HEK293 (cell line): ENCODE measurements around the gene MYT1.
A peak's percentile ranks its signal among the peaks of the same experiment; 100 is the strongest.

Experiments used
- CTCF ChIA-PET: fragments of 350-600 bp; formaldehyde crosslinking; extraction: SDS; loops from one replicate; lab custom pipeline; 2021; ENCODE audit warnings: antibody characterized with exemption; lab: Yijun Ruan, JAX
- POLR2A ChIA-PET: fragments of 300-600 bp; formaldehyde crosslinking; extraction: SDS; loops from one replicate; lab custom pipeline; 2020; ENCODE audit warnings: antibody characterized with exemption, inconsistent platforms; lab: Yijun Ruan, JAX
- H3K27ac ChIP-seq: fragments of 200-500 bp; sonication (Bioruptor generic); 2 replicates; pipeline ENCODE4 v1.5.1; 2014; ENCODE audit warnings: low read depth, low read length, control low read depth, inconsistent platforms; ENCODE audit errors: extremely low read depth
- H3K36me3 ChIP-seq, 2 experiments: fragments of 200-500 bp in 1 of 2; sonication (Bioruptor generic) in 1 of 2; 1 replicate in 1 of 2; 2 replicates in 1 of 2; pipeline ENCODE4 v1.5.1; 2014 to 2017; ENCODE audit warnings: inconsistent platforms in 2 of 2, low read length in 2 of 2; ENCODE audit not compliant: control insufficient read depth in 2 of 2, insufficient read depth in 1 of 2
- H3K4me1 ChIP-seq: fragments of 200-500 bp; sonication (Bioruptor generic); 2 replicates; pipeline ENCODE4 v1.5.1; 2014; ENCODE audit warnings: mild to moderate bottlenecking, low read length, inconsistent platforms; ENCODE audit not compliant: control insufficient read depth, insufficient read depth
- H3K4me3 ChIP-seq: 2 replicates; pipeline ENCODE4 v1.5.1; 2011; ENCODE audit warnings: low read depth, mild to moderate bottlenecking, control low read depth, low read length, moderate library complexity
- H3K9me3 ChIP-seq: fragments of 200-500 bp; sonication (Bioruptor generic); 2 replicates; pipeline ENCODE4 v1.5.1; 2014; ENCODE audit warnings: low read depth, low read length, inconsistent platforms; ENCODE audit not compliant: control insufficient read depth, insufficient read depth
- AEBP2 ChIP-seq: fragments of 450-650 bp; formaldehyde crosslinking; IDR thresholded peaks from 2 replicates; pipeline ENCODE4 v1.5.1; 2016; ENCODE audit warnings: missing biosample characterization, missing genetic modification characterization, borderline replicate concordance
- GLI2 ChIP-seq: fragments of 450-650 bp; formaldehyde crosslinking; IDR thresholded peaks from 2 replicates; pipeline ENCODE4; 2017; ENCODE audit warnings: missing biosample characterization, missing genetic modification characterization, low read depth, borderline replicate concordance
- SCRT2 ChIP-seq: fragments of 450-650 bp; formaldehyde crosslinking; IDR thresholded peaks from 2 replicates; pipeline ENCODE4 v1.5.1; 2016; ENCODE audit warnings: missing biosample characterization, missing genetic modification characterization
- SP2 ChIP-seq: fragments of 450-650 bp; formaldehyde crosslinking; IDR thresholded peaks from 2 replicates; pipeline ENCODE4 v1.5.1; 2016; ENCODE audit warnings: missing biosample characterization, missing genetic modification characterization
- ZFP69B ChIP-seq: fragments of 450-650 bp; formaldehyde crosslinking; IDR thresholded peaks from 2 replicates; pipeline ENCODE4 v1.5.1; 2016; ENCODE audit warnings: missing biosample characterization, missing genetic modification characterization
- ZNF10 ChIP-seq: fragments of 450-650 bp; formaldehyde crosslinking; IDR thresholded peaks from 2 replicates; pipeline ENCODE4 v1.5.1; 2017; ENCODE audit warnings: missing biosample characterization, missing genetic modification characterization
- ZNF184 ChIP-seq: fragments of 450-650 bp; IDR thresholded peaks from 2 replicates; pipeline ENCODE4 v1.5.1; 2018; ENCODE audit warnings: missing biosample characterization, mild to moderate bottlenecking, missing genetic modification characterization
- ZNF23 ChIP-seq: fragments of 450-650 bp; formaldehyde crosslinking; IDR thresholded peaks from 2 replicates; pipeline ENCODE4 v1.5.1; 2016; ENCODE audit warnings: missing biosample characterization, missing genetic modification characterization, borderline replicate concordance
- ZNF391 ChIP-seq: fragments of 450-650 bp; formaldehyde crosslinking; IDR thresholded peaks from 2 replicates; pipeline ENCODE4 v1.5.1; 2016; ENCODE audit warnings: low read depth, missing biosample characterization, missing genetic modification characterization, borderline replicate concordance
- ZNF548 ChIP-seq: fragments of 450-650 bp; formaldehyde crosslinking; IDR thresholded peaks from 2 replicates; pipeline ENCODE4 v1.5.1; 2016; ENCODE audit warnings: missing biosample characterization, missing genetic modification characterization
- ZNF585B ChIP-seq: fragments of 450-650 bp; formaldehyde crosslinking; IDR thresholded peaks from 2 replicates; pipeline ENCODE4 v1.5.1; 2016; ENCODE audit warnings: missing biosample characterization, missing genetic modification characterization
- ZNF658 ChIP-seq: fragments of 450-650 bp; formaldehyde crosslinking; IDR thresholded peaks from 2 replicates; pipeline ENCODE4; 2016; ENCODE audit warnings: missing biosample characterization, missing genetic modification characterization
- ZNF792 ChIP-seq: fragments of 450-650 bp; formaldehyde crosslinking; IDR thresholded peaks from 2 replicates; pipeline ENCODE4 v1.5.1; 2016; ENCODE audit warnings: missing biosample characterization, missing genetic modification characterization
- ZNF843 ChIP-seq: fragments of 450-650 bp; formaldehyde crosslinking; IDR thresholded peaks from 2 replicates; pipeline ENCODE4 v1.5.1; 2016; ENCODE audit warnings: missing biosample characterization, missing genetic modification characterization
- TF ChIP-seq, protein P1 (sequence below): fragments of 450-650 bp; formaldehyde crosslinking; IDR thresholded peaks from 2 replicates; pipeline ENCODE4 v1.5.1; 2016; ENCODE audit warnings: missing biosample characterization, missing genetic modification characterization
- TF ChIP-seq, protein P2 (sequence below): fragments of 450-650 bp; formaldehyde crosslinking; IDR thresholded peaks from 2 replicates; pipeline ENCODE4 v1.5.1; 2016; ENCODE audit warnings: missing biosample characterization, missing genetic modification characterization

Gene MYT1

DNA sequence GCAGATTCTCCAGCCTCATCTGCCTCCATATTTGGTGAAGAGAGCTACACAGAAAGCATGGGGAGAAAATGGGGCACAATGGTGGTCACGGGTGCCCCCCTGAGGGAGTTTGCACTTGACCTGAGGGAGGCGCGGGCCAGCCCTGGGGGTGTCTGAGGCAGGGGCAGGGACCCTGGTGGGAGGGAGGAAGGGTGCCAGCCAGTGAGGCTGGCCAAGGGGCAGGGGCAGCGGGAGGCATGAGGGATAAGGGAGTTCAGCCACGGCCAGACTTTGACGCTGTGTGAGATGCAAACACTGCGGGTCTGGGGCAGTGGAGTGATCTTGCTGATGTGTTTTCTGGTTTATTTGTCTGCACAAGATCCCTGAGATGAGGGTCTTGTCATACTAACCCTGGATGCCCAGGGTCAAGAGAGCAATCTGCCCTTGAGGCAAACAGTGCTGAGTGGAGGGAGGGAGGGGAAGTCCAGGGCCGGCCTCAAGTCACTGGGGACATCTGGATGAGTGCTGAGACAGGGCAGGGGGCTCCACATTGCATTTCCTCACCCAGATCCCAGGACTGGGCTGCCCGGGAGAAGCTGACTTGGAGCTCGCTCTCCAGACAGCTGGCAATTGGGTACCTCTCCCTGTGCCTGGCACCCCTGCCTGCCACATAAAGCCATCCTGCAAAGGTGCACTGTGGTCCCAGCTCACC lies 82.5 kb downstream of the MYT1 start:
- Histone ChIP-seq H3K4me1 (no peaks in the 10 kb centered on the region), H3K36me3 (no peaks in the 10 kb centered on the region), H3K4me3 (no peak overlapping the region), H3K27ac (no peak overlapping the region), H3K9me3 (no peaks in the 10 kb centered on the region)
- TF ChIP-seq ZNF843, result no peak
- TF ChIP-seq ZNF585B (tag by site-specific recombination), result no peak
- POLR2A ChIA-PET, result no interaction called here
- CTCF ChIA-PET, result interaction anchor here (1.2 kb wide), 1 partner anchor 9 kb away, joined by 3 read pairs; no protein-coding TSS in a partner anchor

- no peak overlapping the region for H3K4me3 ChIP-seq
- no peaks in the 10 kb centered on the region for H3K36me3 ChIP-seq
- H3K9me3 ChIP-seq, result no peaks in the 10 kb centered on the region
- TF ChIP-seq SCRT2 (tag by site-specific recombination), result peak; percentile 83
- TF ChIP-seq, protein P1, sequence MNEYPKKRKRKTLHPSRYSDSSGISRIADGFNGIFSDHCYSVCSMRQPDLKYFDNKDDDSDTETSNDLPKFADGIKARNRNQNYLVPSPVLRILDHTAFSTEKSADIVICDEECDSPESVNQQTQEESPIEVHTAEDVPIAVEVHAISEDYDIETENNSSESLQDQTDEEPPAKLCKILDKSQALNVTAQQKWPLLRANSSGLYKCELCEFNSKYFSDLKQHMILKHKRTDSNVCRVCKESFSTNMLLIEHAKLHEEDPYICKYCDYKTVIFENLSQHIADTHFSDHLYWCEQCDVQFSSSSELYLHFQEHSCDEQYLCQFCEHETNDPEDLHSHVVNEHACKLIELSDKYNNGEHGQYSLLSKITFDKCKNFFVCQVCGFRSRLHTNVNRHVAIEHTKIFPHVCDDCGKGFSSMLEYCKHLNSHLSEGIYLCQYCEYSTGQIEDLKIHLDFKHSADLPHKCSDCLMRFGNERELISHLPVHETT, result no peak
- no peak for TF ChIP-seq GLI2 (tag by site-specific recombination)
- no peak for TF ChIP-seq ZNF184 (tag by site-specific recombination)
- no peak for TF ChIP-seq ZNF792
- H3K27ac ChIP-seq, result no peak overlapping the region
- ChIA-PET CTCF (interaction anchor here (1.2 kb wide), 1 partner anchor 9 kb away, joined by 3 read pairs; no protein-coding TSS in a partner anchor), POLR2A (no interaction called here)
- H3K4me1 ChIP-seq, result no peaks in the 10 kb centered on the region
Measured at GRCh38 chr20:64247307-64247618, 83.0 kb downstream of the MYT1 start.

DNA sequence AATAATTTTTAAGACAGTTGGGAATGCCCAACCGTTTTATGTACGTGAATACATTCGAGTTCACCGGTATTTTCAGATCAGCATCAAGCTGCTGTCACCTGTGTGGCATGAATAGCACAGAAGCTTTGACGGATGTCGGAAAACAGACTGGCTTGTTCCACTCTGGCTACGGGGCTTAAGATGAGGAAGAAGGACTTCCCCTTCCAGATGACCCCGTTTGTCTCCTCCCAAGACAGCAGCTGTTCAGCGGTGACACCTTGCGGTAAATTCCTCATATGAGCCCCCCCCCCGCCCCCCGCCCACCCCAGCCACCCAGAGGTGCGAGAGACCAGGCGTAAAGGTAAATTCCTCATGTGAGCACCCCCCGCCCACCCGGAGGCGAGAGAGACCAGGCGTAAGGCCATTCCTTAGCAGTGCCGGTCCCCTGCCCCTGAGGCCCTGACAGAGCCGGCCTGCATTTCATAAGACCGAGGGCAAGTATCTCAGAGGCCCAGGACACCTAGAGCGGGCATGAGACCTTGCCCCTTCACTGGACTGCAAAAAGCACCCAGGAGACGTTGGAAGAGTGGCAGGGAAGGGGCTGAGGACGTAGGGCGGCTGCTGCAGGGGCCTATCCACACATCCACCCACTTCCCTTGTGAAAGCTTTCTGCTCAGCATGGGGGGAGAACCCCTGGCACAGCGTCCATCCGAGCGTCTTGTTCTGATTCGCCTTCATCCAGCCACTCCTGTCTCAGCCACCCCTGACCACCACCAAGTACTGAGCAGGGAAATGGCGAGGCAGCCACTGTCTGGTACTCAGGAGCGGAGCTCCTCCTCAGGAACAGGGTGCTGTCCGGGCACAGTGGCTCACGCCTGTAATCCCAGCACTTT lies 84.0 kb downstream of the MYT1 start:
- ChIA-PET POLR2A (no interaction called here), CTCF (interaction anchor here (0.6 kb wide), 1 partner anchor 382 kb away, joined by 3 read pairs; no protein-coding TSS in a partner anchor)
- Histone ChIP-seq H3K4me3 (no peak overlapping the region), H3K4me1 (no peaks in the 10 kb centered on the region), H3K36me3 (no peaks in the 10 kb centered on the region), H3K27ac (no peak overlapping the region), H3K9me3 (no peaks in the 10 kb centered on the region)
- TF ChIP-seq ZNF10 (tag by site-specific recombination) (no peak), ZNF658 (tag by site-specific recombination) (no peak), AEBP2 (no peak), SP2 (tag by site-specific recombination) (no peak), ZFP69B (tag by site-specific recombination) (no peak), ZNF391 (tag by site-specific recombination) (no peak), ZNF548 (tag by site-specific recombination) (no peak), ZNF23 (tag by site-specific recombination) (no peak)
- TF ChIP-seq, protein P2, sequence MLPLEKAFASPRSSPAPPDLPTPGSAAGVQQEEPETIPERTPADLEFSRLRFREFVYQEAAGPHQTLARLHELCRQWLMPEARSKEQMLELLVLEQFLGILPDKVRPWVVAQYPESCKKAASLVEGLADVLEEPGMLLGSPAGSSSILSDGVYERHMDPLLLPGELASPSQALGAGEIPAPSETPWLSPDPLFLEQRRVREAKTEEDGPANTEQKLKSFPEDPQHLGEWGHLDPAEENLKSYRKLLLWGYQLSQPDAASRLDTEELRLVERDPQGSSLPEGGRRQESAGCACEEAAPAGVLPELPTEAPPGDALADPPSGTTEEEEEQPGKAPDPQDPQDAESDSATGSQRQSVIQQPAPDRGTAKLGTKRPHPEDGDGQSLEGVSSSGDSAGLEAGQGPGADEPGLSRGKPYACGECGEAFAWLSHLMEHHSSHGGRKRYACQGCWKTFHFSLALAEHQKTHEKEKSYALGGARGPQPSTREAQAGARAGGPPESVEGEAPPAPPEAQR (tag by site-specific recombination), result no peak
- TF ChIP-seq, all 188 proteins: peak for 0
